Naive thymus-derived CD4-positive, alpha-beta T cell (primary cell): ENCODE measurements around the gene MTMR8. TPM values are rescaled to one million over a fixed set of nuclear protein-coding genes. Genes with fewer than 3 reads are reported as not detected.

Experiments used
- ATAC-seq: fragments of 150-1000 bp; cut with Tn5 transposase; 2 replicates; pipeline ENCODE4 v1.10.0; 2021; ENCODE audit warnings: mild to moderate bottlenecking, moderate library complexity
- CTCF ChIA-PET: fragments of 350-600 bp; sonication (Branson Sonifier 250); formaldehyde crosslinking; loops from one replicate; lab custom pipeline; 2021; ENCODE audit warnings: antibody characterized with exemption; lab: Charles Lee
- POLR2A ChIA-PET: fragments of 350-600 bp; sonication (Branson Sonifier 250); formaldehyde crosslinking; loops from one replicate; lab custom pipeline; 2021; ENCODE audit warnings: antibody characterized with exemption, inconsistent platforms; lab: Charles Lee
- DNase-seq, 9 donors: peaks; one replicate each; pipeline versions ENCODE4 v3.0.0 to v3.0.0-alpha.2; 2020 to 2022; ENCODE audit warnings: mixed read lengths in 1 of 9
- H3K27ac ChIP-seq: one replicate; pipeline ENCODE4 v1.7.0; 2013; ENCODE audit warnings: mild to moderate bottlenecking, low read depth, low read length, moderate library complexity
- H3K27me3 ChIP-seq, 2 donors: one replicate each; pipeline ENCODE4 v1.7.0; 2013; ENCODE audit warnings: low read length in 2 of 2, mild to moderate bottlenecking in 2 of 2, moderate library complexity in 2 of 2; ENCODE audit not compliant: control insufficient read depth in 2 of 2, insufficient read depth in 2 of 2
- H3K36me3 ChIP-seq, 3 experiments: 1 replicate in 2 of 3; 2 replicates in 1 of 3; pipeline ENCODE4 v1.7.0; 2013; ENCODE audit warnings: low read length in 3 of 3, mild to moderate bottlenecking in 3 of 3, moderate library complexity in 1 of 3; ENCODE audit not compliant: insufficient read depth in 3 of 3, control insufficient read depth in 2 of 3
- H3K4me1 ChIP-seq, 2 donors: one replicate each; pipeline ENCODE4 v1.7.0; 2013; ENCODE audit warnings: low read length in 2 of 2, mild to moderate bottlenecking in 2 of 2, moderate library complexity in 1 of 2; ENCODE audit not compliant: control insufficient read depth in 2 of 2, insufficient read depth in 2 of 2
- H3K4me3 ChIP-seq: 2 replicates; pipeline ENCODE4 v1.7.0; 2013; ENCODE audit warnings: mild to moderate bottlenecking, low read length
- H3K9me3 ChIP-seq, 3 experiments: 1 replicate in 2 of 3; 2 replicates in 1 of 3; pipeline ENCODE4 v1.7.0; 2013; ENCODE audit warnings: low read length in 3 of 3; ENCODE audit not compliant: control insufficient read depth in 2 of 3
- H3K27ac Mint-ChIP-seq, 9 donors: one replicate each; pipeline ENCODE4 v1.8.0; 2020 to 2022; ENCODE audit warnings: mixed read lengths in 9 of 9, mild to moderate bottlenecking in 8 of 9, moderate library complexity in 5 of 9, inconsistent platforms in 2 of 9
- H3K27me3 Mint-ChIP-seq, 5 donors: one replicate each; pipeline ENCODE4 v1.8.0; 2021 to 2022; ENCODE audit warnings: mixed read lengths in 5 of 5, mild to moderate bottlenecking in 1 of 5
- H3K36me3 Mint-ChIP-seq, 5 donors: one replicate each; pipeline ENCODE4 v1.8.0; 2020 to 2022; ENCODE audit warnings: mixed read lengths in 5 of 5, mild to moderate bottlenecking in 3 of 5, inconsistent platforms in 1 of 5
- H3K4me1 Mint-ChIP-seq, 7 donors: one replicate each; pipeline ENCODE4 v1.8.0; 2020 to 2022; ENCODE audit warnings: mixed read lengths in 7 of 7, mild to moderate bottlenecking in 3 of 7, inconsistent platforms in 1 of 7
- H3K4me3 Mint-ChIP-seq, 10 donors: one replicate each; pipeline ENCODE4 v1.8.0; 2020 to 2022; ENCODE audit warnings: mild to moderate bottlenecking in 10 of 10, mixed read lengths in 10 of 10, moderate library complexity in 6 of 10, inconsistent platforms in 2 of 10
- H3K9me3 Mint-ChIP-seq, 11 donors: one replicate each; pipeline ENCODE4 v1.8.0; 2020 to 2022; ENCODE audit warnings: mixed read lengths in 11 of 11, mild to moderate bottlenecking in 4 of 11, inconsistent platforms in 1 of 11, moderate library complexity in 1 of 11
- intact Hi-C, 2 donors: fragments of 100-400 bp; cut with micrococcal nuclease; formaldehyde crosslinking; loops; one replicate each; pipeline ENCODE4 v1.15.1; 2023
- polyA plus RNA-seq, 2 donors: library from polyadenylated mRNA; unstranded; fragments of 300-500 nt; fragmentation: Illumina TruSeq; gene quantifications; one replicate each; pipeline ENCODE4 v1.2.3, GENCODE V29; 2021
- total RNA-seq, 6 experiments: library from RNA in 5 of 6; stranded (reverse) in 5 of 6; gene quantifications; 1 replicate in 5 of 6; 2 replicates in 1 of 6; pipeline ENCODE4 v1.2.3 and lab custom pipeline; 2021 to 2026

MTMR8 gene
- total and polyA plus RNA-seq, 7 experiments from 2014 or later = 2.7 to 9.4 (median 6.0) TPM

DNA sequence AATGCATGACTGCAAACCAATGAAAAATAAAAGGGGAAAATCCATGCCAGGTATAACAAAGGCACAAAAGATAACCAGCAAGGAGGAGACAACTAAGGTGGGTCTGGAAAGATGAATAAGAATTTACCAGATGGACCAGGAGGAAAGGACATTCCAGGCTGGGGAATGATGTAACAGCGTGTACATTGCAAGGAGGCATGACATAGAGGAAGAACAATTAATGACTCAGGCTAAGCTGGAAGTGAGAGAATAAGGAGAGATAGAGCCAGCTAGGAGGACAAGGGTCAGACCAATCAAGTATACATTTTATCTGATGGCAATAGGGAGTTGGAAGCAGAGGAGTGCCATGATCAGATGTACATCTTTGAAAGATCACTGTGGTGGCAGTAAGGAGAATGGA lies 57.0 kb downstream of the MTMR8 start:
- Histone ChIP-seq H3K36me3 (no peaks in the 10 kb centered on the region), H3K4me3 (no peak overlapping the region), H3K9me3 (no peaks in the 10 kb centered on the region), H3K27me3 (no peaks in the 10 kb centered on the region), H3K27ac (no peak overlapping the region), H3K4me1 (no peaks in the 10 kb centered on the region)
- ChIA-PET CTCF (no interaction called here), POLR2A (no interaction called here)
- no peak for ATAC-seq
- H3K27ac Mint-ChIP-seq = no peak overlapping the region
- intact Hi-C loops = no loop called here
- DNase-seq = no peak
- H3K36me3 Mint-ChIP-seq = peaks cover 0 to 21% (median 11%) of the 10 kb centered on the region in 5 donors
- H3K4me1 Mint-ChIP-seq = no peaks in the 10 kb centered on the region
- H3K27me3 Mint-ChIP-seq = no peaks in the 10 kb centered on the region
- H3K9me3 Mint-ChIP-seq = no peaks in the 10 kb centered on the region
- H3K4me3 Mint-ChIP-seq = no peak overlapping the region

DNA sequence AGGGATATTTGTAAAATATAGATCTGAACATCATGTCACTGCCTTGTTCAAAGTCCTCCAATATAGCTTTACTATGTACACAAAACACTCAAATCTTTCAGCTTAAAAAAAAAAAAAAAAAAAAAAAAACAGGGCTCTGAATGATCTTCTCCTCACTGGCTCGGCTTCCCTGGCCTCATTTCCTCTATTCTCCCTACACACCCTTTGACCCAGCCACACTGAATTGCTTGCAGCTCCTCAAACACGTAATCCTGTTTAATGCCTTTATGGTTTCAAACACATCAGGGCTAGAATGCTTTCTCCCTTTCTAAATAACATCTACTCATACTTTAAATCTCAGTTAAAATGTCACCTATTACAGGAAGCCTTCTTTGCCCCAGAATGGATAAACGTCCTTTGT lies 60.8 kb downstream of the MTMR8 start:
- Mint-ChIP-seq H3K27me3 (no peaks in the 10 kb centered on the region), H3K4me1 (no peaks in the 10 kb centered on the region), H3K36me3 (peaks cover 0 to 27% (median 15%) of the 10 kb centered on the region in 5 donors), H3K27ac (no peak overlapping the region), H3K4me3 (no peak overlapping the region), H3K9me3 (no peaks in the 10 kb centered on the region)
- CTCF ChIA-PET = no interaction called here
- POLR2A ChIA-PET = no interaction called here
- H3K36me3 ChIP-seq = peaks cover 0 to 5% (median 0%) of the 10 kb centered on the region in 3 experiments
- H3K27ac ChIP-seq = no peak overlapping the region
- DNase-seq (no peak), ATAC-seq (no peak)
- no peaks in the 10 kb centered on the region for H3K9me3 ChIP-seq
- intact Hi-C loops = no loop called here
- H3K4me1 ChIP-seq = no peaks in the 10 kb centered on the region
- H3K4me3 ChIP-seq = no peak overlapping the region
- no peaks in the 10 kb centered on the region for H3K27me3 ChIP-seq

DNA sequence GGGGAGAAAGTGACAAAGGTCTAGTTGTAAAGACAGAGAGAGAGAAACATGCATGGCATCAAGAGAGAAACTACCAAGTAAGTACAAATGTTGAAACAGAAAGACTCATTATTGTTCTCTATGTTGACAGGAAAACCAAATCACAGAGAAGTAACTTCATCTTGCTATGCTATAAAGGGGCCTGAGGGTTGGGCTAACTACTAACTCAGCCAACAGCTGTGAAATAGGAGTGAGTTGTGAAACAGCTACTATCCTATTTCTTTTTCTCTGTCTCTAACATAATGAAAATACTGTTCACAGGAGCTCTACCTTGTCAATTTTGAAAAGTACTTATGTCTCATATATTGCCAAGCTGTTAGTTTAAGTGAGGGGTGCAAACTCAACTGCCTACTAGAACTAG lies 65.0 kb downstream of the MTMR8 start:
- no peaks in the 10 kb centered on the region for H3K27me3 Mint-ChIP-seq
- ChIA-PET CTCF (no interaction called here), POLR2A (no interaction called here)
- no peaks in the 10 kb centered on the region for H3K4me1 Mint-ChIP-seq
- Histone ChIP-seq H3K36me3 (peaks cover 0 to 10% (median 0%) of the 10 kb centered on the region in 3 experiments), H3K4me1 (no peaks in the 10 kb centered on the region), H3K9me3 (no peaks in the 10 kb centered on the region), H3K4me3 (no peak overlapping the region), H3K27ac (no peak overlapping the region), H3K27me3 (no peaks in the 10 kb centered on the region)
- H3K9me3 Mint-ChIP-seq = peaks cover 0 to 20% (median 0%) of the 10 kb centered on the region in 11 donors
- peak overlapping the region in 1 of 9 donors; percentile 25 for H3K27ac Mint-ChIP-seq
- no peak overlapping the region for H3K4me3 Mint-ChIP-seq
- DNase-seq (no peak), ATAC-seq (no peak)
- H3K36me3 Mint-ChIP-seq = peaks cover 19 to 60% (median 42%) of the 10 kb centered on the region in 5 donors
- intact Hi-C loops = no loop called here

DNA sequence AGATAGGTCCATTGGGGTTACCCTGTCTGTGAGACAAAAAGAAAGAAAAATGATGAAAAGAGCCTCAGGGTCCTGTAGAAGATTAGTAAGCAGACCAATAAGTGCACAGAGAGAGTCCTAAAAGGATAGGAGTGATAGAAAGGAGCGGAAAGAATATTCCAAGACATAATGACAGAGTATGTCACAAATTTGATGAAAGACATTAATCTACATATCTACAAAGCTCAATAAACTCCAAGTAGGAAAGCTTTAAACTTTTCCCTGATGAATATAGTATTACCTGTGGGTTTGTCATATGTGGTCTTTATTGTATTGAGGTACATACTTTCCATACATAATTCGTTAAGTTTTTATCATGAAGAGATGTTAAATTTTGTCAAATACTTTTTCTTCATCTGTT lies 73.7 kb downstream of the MTMR8 start:
- ATAC-seq (no peak), DNase-seq (no peak)
- POLR2A ChIA-PET = no interaction called here
- Histone ChIP-seq H3K36me3 (peaks cover 0 to 33% (median 5%) of the 10 kb centered on the region in 3 experiments), H3K9me3 (peaks cover 0 to 8% (median 0%) of the 10 kb centered on the region in 3 experiments), H3K4me3 (no peak overlapping the region), H3K27me3 (no peaks in the 10 kb centered on the region), H3K27ac (no peak overlapping the region), H3K4me1 (no peaks in the 10 kb centered on the region)
- Mint-ChIP-seq H3K27me3 (no peaks in the 10 kb centered on the region), H3K4me1 (no peaks in the 10 kb centered on the region), H3K4me3 (peak overlapping the region in 1 of 10 donors; percentile 34), H3K27ac (peak overlapping the region in 1 of 9 donors; percentile 42), H3K36me3 (peaks cover 29 to 84% (median 66%) of the 10 kb centered on the region in 5 donors), H3K9me3 (peaks cover 0 to 76% (median 24%) of the 10 kb centered on the region in 11 donors)
- intact Hi-C loops = no loop called here
- CTCF ChIA-PET = interaction anchor here (0.7 kb wide), 1 partner anchor 625 kb away, joined by 3 read pairs; no protein-coding TSS in a partner anchor

GRCh38 chrX:64313624-64314023 lies 81.6 kb downstream of the MTMR8 start:
- DNase-seq (no peak), ATAC-seq (no peak)
- H3K4me3 ChIP-seq = no peak overlapping the region
- intact Hi-C loops = no loop called here
- Mint-ChIP-seq H3K4me3 (no peak overlapping the region), H3K27me3 (no peaks in the 10 kb centered on the region), H3K36me3 (peaks cover 7 to 26% (median 13%) of the 10 kb centered on the region in 5 donors), H3K9me3 (peaks cover 5 to 59% (median 18%) of the 10 kb centered on the region in 11 donors), H3K27ac (no peak overlapping the region), H3K4me1 (no peaks in the 10 kb centered on the region)
- ChIA-PET POLR2A (no interaction called here), CTCF (no interaction called here)
- H3K4me1 ChIP-seq = no peaks in the 10 kb centered on the region
- no peak overlapping the region for H3K27ac ChIP-seq
- H3K36me3 ChIP-seq = no peaks in the 10 kb centered on the region
- no peaks in the 10 kb centered on the region for H3K27me3 ChIP-seq
- H3K9me3 ChIP-seq = peaks cover 0 to 4% (median 0%) of the 10 kb centered on the region in 3 experiments

- Histone ChIP-seq H3K27me3 (no peaks in the 10 kb centered on the region), H3K9me3 (peaks cover 0 to 8% (median 0%) of the 10 kb centered on the region in 3 experiments), H3K4me1 (no peaks in the 10 kb centered on the region), H3K4me3 (no peak overlapping the region), H3K36me3 (no peaks in the 10 kb centered on the region), H3K27ac (no peak overlapping the region)
- DNase-seq (no peak), ATAC-seq (no peak)
- no peak overlapping the region for H3K27ac Mint-ChIP-seq
- no peaks in the 10 kb centered on the region for H3K4me1 Mint-ChIP-seq
- ChIA-PET POLR2A (no interaction called here), CTCF (no interaction called here)
- peaks cover 0 to 14% (median 4%) of the 10 kb centered on the region in 5 donors for H3K36me3 Mint-ChIP-seq
- intact Hi-C loops = no loop called here
- H3K9me3 Mint-ChIP-seq = peaks cover 6 to 61% (median 18%) of the 10 kb centered on the region in 11 donors
- no peak overlapping the region for H3K4me3 Mint-ChIP-seq
- no peaks in the 10 kb centered on the region for H3K27me3 Mint-ChIP-seq
These were observed 88.5 kb downstream of the MTMR8 start for GRCh38 chrX:64306712-64307111.

GRCh38 chrX:64291123-64291522 lies 104.1 kb downstream of the MTMR8 start:
- H3K36me3 Mint-ChIP-seq = peaks cover 0 to 27% (median 15%) of the 10 kb centered on the region in 5 donors

More at GRCh38 chrX:64291123-64291522, 104.1 kb downstream of the MTMR8 start:
- Histone ChIP-seq H3K4me1 (no peaks in the 10 kb centered on the region), H3K9me3 (no peaks in the 10 kb centered on the region), H3K36me3 (no peaks in the 10 kb centered on the region), H3K27ac (no peak overlapping the region), H3K27me3 (no peaks in the 10 kb centered on the region), H3K4me3 (no peak overlapping the region)
- DNase-seq (no peak), ATAC-seq (no peak)
- Mint-ChIP-seq H3K4me1 (peaks cover 0 to 2% (median 0%) of the 10 kb centered on the region in 7 donors), H3K27me3 (no peaks in the 10 kb centered on the region), H3K4me3 (no peak overlapping the region), H3K27ac (no peak overlapping the region), H3K9me3 (peaks cover 0 to 37% (median 6%) of the 10 kb centered on the region in 11 donors)
- CTCF ChIA-PET = no interaction called here
- POLR2A ChIA-PET = no interaction called here
- intact Hi-C loops = no loop called here
